Vagina (tissue), 2 donors: Measurements from ENCODE around the gene MVK. TPM values are rescaled to one million over a fixed set of nuclear protein-coding genes. Genes with fewer than 3 reads are reported as not detected.

Experiments
- DNase-seq, 2 donors: peaks; one replicate each; pipeline ENCODE4 v3.0.0-alpha.2; 2017; ENCODE audit errors: extremely low spot score in 2 of 2
- H3K27ac ChIP-seq: fragments of 200-600 bp; sonication (generic); one replicate; pipeline ENCODE4 v1.5.1; 2019
- H3K27me3 ChIP-seq: fragments of 200-600 bp; sonication (generic); one replicate; pipeline ENCODE4 v1.5.1; 2019
- H3K36me3 ChIP-seq, 2 donors: fragments of 200-600 bp; sonication (generic); one replicate each; pipeline ENCODE4 v1.5.1; 2017 to 2019
- H3K4me1 ChIP-seq: fragments of 200-600 bp; sonication (generic); one replicate; pipeline ENCODE4 v1.5.1; 2019
- H3K4me3 ChIP-seq, 2 donors: fragments of 200-600 bp; sonication (generic); 1 replicate in 1 of 2; 2 replicates in 1 of 2; pipeline ENCODE4 v1.5.1; 2016 to 2019
- H3K9me3 ChIP-seq: fragments of 200-600 bp; sonication (generic); one replicate; pipeline ENCODE4 v1.5.1; 2019
- CTCF ChIP-seq, 3 experiments: fragments of 450-650 bp in 2 of 3; fragments of 200-600 bp in 1 of 3; sonication (generic) in 1 of 3; IDR thresholded peaks; one replicate each; pipeline ENCODE4 v1.5.1; 2017 to 2019; ENCODE audit warnings: antibody characterized with exemption in 3 of 3, mild to moderate bottlenecking in 2 of 3, moderate library complexity in 2 of 3
- POLR2A ChIP-seq, 2 donors: fragments of 450-650 bp; IDR thresholded peaks; one replicate each; pipeline ENCODE4 v1.6.1; 2017; ENCODE audit warnings: antibody characterized with exemption in 2 of 2, mild to moderate bottlenecking in 2 of 2, moderate library complexity in 2 of 2
- POLR2AphosphoS5 ChIP-seq, 2 donors: sonication (generic); formaldehyde crosslinking; IDR thresholded peaks; one replicate each; pipeline ENCODE4 v1.9.0; 2017; ENCODE audit warnings: antibody characterized with exemption in 2 of 2, mild to moderate bottlenecking in 2 of 2, low read depth in 1 of 2; ENCODE audit not compliant: insufficient read depth in 1 of 2
- intact Hi-C: fragments of 100-400 bp; cut with DNase I; formaldehyde crosslinking; loops from one replicate; pipeline ENCODE4 v1.15.1; 2023
- total RNA-seq: library from RNA; depleted of rRNA; stranded (reverse); fragments of >200 nt; gene quantifications from one replicate; pipeline ENCODE4 v1.2.3, GENCODE V29; 2016

Gene MVK
- total RNA-seq, 1 donor from 2014 or later = 24.1 TPM

DNA sequence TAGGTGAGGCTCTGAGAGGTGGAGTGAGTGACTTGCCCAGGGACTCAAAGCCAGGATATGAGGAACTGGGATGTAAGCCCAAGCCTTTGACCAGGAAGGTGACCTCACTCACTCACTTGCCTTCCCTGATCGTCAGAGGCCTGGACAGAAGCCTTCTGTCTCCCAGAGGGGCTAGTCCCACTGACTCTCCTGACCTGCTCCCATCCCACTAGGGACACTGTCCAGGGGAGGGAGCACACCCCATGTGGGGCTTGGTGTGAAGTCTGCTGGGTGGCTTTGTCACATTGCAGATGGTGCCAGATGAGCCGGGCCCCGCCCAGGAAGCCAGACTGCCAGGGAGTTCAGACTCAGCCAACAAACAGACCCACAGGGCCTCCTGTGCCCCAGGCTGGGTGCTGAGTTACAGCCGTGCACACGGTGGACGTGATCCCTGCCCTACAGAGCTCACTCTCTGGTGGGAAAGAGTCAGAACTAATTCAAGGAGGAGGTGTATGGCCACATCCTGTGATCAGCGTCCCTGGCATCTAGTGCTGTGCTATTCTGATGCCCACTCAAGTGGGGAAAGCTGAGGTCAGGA lies 28.6 kb upstream of the MVK start:
- Histone ChIP-seq H3K4me1 (peaks cover 3% of the 10 kb centered on the region), H3K36me3 (no peaks in the 10 kb centered on the region), H3K27me3 (no peaks in the 10 kb centered on the region), H3K27ac (no peak overlapping the region), H3K4me3 (no peak overlapping the region), H3K9me3 (no peaks in the 10 kb centered on the region)
- no peak for TF ChIP-seq POLR2AphosphoS5 (IDR thresholded peaks at IDR 0.05; ENCODE audit: insufficient read depth in 1 of 2, low read depth in 1 of 2)
- no peak for TF ChIP-seq CTCF (IDR thresholded peaks at IDR 0.05)
- no peak for TF ChIP-seq POLR2A (IDR thresholded peaks at IDR 0.05)
- intact Hi-C loops = no loop called here
- DNase-seq = no peak

- Histone ChIP-seq H3K27ac (no peak overlapping the region), H3K27me3 (no peaks in the 10 kb centered on the region), H3K36me3 (no peaks in the 10 kb centered on the region), H3K4me3 (no peak overlapping the region), H3K9me3 (no peaks in the 10 kb centered on the region), H3K4me1 (peaks cover 3% of the 10 kb centered on the region)
- intact Hi-C loops = no loop called here
- no peak for TF ChIP-seq POLR2AphosphoS5 (IDR thresholded peaks at IDR 0.05; ENCODE audit: insufficient read depth in 1 of 2, low read depth in 1 of 2)
- TF ChIP-seq CTCF (IDR thresholded peaks at IDR 0.05) = no peak
- no peak for TF ChIP-seq POLR2A (IDR thresholded peaks at IDR 0.05)
- no peak for DNase-seq
These were observed 27.8 kb upstream of the MVK start for GRCh38 chr12:109545826-109546225.

- Histone ChIP-seq H3K4me1 (peaks cover 3% of the 10 kb centered on the region), H3K27me3 (no peaks in the 10 kb centered on the region), H3K27ac (no peak overlapping the region), H3K36me3 (no peaks in the 10 kb centered on the region), H3K4me3 (no peak overlapping the region), H3K9me3 (no peaks in the 10 kb centered on the region)
- DNase-seq = no peak
- intact Hi-C loops = no loop called here
- TF ChIP-seq CTCF (IDR thresholded peaks at IDR 0.05) = no peak
These were observed 26.3 kb upstream of the MVK start for GRCh38 chr12:109547286-109547685.

DNA sequence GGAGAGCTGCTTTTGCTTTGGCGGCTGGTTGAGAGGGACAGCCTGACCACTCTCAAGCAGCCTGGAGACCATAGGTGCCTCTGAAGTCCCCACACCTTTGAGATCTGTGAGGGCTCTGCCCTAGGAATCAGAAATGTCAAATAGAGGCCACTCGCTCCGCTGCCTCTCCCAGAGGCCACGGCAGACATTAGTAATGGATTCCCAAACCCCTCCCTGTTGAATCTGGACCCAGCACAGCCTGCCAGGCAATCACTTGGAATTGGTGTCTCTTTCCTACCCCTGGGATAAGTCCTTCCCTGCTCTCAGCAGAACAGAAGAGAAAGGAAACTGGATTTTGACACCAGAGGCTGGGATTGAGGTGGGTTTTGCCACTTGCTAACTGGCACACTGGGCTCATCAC lies 25.3 kb upstream of the MVK start:
- Histone ChIP-seq H3K36me3 (no peaks in the 10 kb centered on the region), H3K4me1 (peaks cover 3% of the 10 kb centered on the region), H3K27me3 (no peaks in the 10 kb centered on the region), H3K4me3 (no peak overlapping the region), H3K27ac (no peak overlapping the region), H3K9me3 (no peaks in the 10 kb centered on the region)
- DNase-seq = no peak
- intact Hi-C loops = no loop called here
- TF ChIP-seq POLR2A (IDR thresholded peaks at IDR 0.05) (no peak), CTCF (IDR thresholded peaks at IDR 0.05) (no peak), POLR2AphosphoS5 (IDR thresholded peaks at IDR 0.05; ENCODE audit: insufficient read depth in 1 of 2, low read depth in 1 of 2) (no peak)

- Histone ChIP-seq H3K9me3 (no peaks in the 10 kb centered on the region), H3K36me3 (no peaks in the 10 kb centered on the region), H3K27ac (no peak overlapping the region), H3K4me3 (no peak overlapping the region), H3K4me1 (peaks cover 3% of the 10 kb centered on the region), H3K27me3 (no peaks in the 10 kb centered on the region)
- no peak for DNase-seq
- TF ChIP-seq POLR2AphosphoS5 (IDR thresholded peaks at IDR 0.05; ENCODE audit: insufficient read depth in 1 of 2, low read depth in 1 of 2) = no peak
- no peak for TF ChIP-seq POLR2A (IDR thresholded peaks at IDR 0.05)
- no peak for TF ChIP-seq CTCF (IDR thresholded peaks at IDR 0.05)
- intact Hi-C loops = no loop called here
These were observed 23.9 kb upstream of the MVK start for GRCh38 chr12:109549613-109550270.
